SK-N-MC (cell line): ENCODE results near the gene CENATAC.

Source experiments
- EZH2 ChIP-seq: fragments of 200-600 bp; sonication (generic); IDR thresholded peaks from one replicate; pipeline ENCODE4 v1.6.1; 2017; ENCODE audit warnings: antibody characterized with exemption
- FOXP2 ChIP-seq: optimal IDR thresholded peaks from 2 replicates; pipeline ENCODE3; 2011; ENCODE audit warnings: mild to moderate bottlenecking, moderate library complexity; ENCODE audit not compliant: insufficient read depth; ENCODE audit errors: extremely low read length, control extremely low read depth
- POLR2AphosphoS5 ChIP-seq: IDR thresholded peaks from 2 replicates; pipeline ENCODE4 v1.6.1; 2012; ENCODE audit warnings: mild to moderate bottlenecking, low read depth, low read length, borderline replicate concordance

DNA sequence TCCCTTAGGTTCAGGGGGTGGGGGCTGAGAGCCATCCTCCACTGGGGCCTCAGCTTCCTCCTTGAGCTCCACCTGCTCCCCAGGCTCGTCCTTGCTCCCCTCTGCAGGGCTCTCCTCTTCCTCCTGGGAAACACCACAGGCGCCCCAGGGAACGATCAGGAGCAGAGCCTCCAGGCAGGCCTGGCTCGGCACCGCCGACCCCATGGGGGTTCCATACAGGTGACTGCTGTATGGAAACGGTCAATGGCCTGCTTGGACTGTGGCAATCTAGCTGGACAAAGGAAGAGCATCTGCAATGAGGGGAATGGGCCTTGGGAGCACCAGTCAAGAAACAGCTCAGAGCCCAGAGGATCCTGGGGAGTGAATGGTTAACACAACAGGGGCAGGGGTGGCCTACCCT lies 51.1 kb downstream of the CENATAC start:
- TF ChIP-seq POLR2AphosphoS5 (no peak), EZH2 (no peak), FOXP2 (no peak)
